IMR-90 (cell line): Measurements from ENCODE around the gene GZMA.

ENCODE experiments used
- RCOR1 ChIP-seq: IDR thresholded peaks from 2 replicates; pipeline ENCODE4 v1.6.1; 2012; ENCODE audit warnings: mild to moderate bottlenecking, low read length, improper control_type of control experiment; ENCODE audit not compliant: insufficient replicate concordance
- TF ChIP-seq, protein P1 (sequence below): conservative IDR thresholded peaks from 2 replicates; pipeline ENCODE4 v1.5.1; 2012; ENCODE audit warnings: mild to moderate bottlenecking, low read depth, low read length, improper control_type of control experiment

DNA sequence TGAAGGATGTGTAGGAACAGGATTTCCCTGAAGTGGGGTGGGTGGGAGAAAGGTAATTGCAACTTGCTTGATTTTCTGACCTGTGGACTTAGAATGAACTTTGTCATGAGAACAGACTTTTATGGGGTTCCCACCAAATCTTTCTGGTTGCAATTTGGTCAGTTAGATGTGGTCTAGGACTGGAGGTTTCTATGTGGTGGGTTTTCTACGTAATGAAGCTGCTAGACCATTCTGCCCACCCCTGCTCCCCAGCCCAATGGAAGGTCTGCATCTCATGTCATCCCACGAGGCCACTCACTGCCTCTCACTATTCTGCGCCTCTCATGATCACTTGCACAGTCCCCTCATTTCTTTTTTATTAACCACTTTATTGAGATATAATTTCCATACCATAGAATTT lies 37.9 kb upstream of the GZMA start:
- TF ChIP-seq, protein P1, sequence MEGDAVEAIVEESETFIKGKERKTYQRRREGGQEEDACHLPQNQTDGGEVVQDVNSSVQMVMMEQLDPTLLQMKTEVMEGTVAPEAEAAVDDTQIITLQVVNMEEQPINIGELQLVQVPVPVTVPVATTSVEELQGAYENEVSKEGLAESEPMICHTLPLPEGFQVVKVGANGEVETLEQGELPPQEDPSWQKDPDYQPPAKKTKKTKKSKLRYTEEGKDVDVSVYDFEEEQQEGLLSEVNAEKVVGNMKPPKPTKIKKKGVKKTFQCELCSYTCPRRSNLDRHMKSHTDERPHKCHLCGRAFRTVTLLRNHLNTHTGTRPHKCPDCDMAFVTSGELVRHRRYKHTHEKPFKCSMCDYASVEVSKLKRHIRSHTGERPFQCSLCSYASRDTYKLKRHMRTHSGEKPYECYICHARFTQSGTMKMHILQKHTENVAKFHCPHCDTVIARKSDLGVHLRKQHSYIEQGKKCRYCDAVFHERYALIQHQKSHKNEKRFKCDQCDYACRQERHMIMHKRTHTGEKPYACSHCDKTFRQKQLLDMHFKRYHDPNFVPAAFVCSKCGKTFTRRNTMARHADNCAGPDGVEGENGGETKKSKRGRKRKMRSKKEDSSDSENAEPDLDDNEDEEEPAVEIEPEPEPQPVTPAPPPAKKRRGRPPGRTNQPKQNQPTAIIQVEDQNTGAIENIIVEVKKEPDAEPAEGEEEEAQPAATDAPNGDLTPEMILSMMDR, result no peak
- no peak for TF ChIP-seq RCOR1
